ENCODE measurements around the gene OTUB1. TPM values are rescaled to one million over a fixed set of nuclear protein-coding genes. Genes with fewer than 3 reads are reported as not detected.

The OTUB1 gene
- total RNA-seq, 1 donor from 2014 or later, result 51.3 TPM

DNA sequence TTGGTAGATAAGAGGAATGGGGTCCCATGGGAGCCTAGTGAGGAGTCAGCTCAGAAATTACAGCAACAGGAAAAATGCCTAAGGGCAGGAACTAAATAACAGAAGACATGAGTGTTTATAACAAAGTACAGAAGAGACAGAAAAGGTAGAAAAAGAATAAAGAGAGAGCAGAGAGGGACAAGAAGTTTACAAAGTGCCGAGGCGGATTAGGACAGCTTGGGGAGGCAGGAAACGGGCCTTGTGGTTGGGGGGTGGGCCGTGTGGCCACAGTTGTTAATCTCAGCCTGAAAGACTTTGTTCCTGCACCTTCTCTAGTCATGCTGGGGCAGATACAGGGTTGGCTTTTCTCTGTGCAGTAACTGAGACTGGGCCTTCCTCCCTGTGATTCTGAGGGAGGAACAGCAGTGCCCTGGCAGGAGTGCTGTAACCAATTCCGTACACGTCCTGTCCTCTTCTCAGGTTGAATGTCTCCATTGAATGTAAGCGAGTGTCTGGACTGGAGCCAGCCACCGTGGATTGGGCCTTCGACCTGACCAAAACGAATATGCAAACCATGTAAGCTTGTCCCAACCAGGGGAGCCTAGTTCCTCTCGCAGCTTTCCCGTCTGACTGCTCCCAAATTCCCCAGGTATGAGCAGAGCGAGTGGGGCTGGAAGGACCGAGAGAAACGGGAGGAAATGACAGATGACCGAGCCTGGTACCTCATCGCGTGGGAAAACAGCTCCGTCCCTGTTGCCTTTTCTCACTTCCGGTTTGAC lies 34.3 kb upstream of the OTUB1 start:
- Histone ChIP-seq H3K27ac (no peak overlapping the region), H3K79me2 (ENCODE audit: low read depth) (no peaks in the 10 kb centered on the region), H3K4me3 (no peak overlapping the region), H3K36me3 (no peaks in the 10 kb centered on the region), H2AFZ (replicated peaks) (no peak overlapping the region), H3F3A (ENCODE audit: low read depth) (no peaks in the 10 kb centered on the region), H3K4me1 (no peaks in the 10 kb centered on the region), H3K4me2 (no peak overlapping the region), H3K9me3 (ENCODE audit: low read depth) (no peaks in the 10 kb centered on the region), H4K20me1 (ENCODE audit: low read depth) (peaks cover 4% of the 10 kb centered on the region), H3K9ac (no peak overlapping the region), H3K27me3 (no peaks in the 10 kb centered on the region)
- Mint-ChIP-seq H3K27me3 (ENCODE audit: insufficient read depth, low read depth) (peaks cover 9% of the 10 kb centered on the region), H3K9me3 (no peaks in the 10 kb centered on the region), H3K36me3 (peaks cover 29% of the 10 kb centered on the region), H3K4me3 (no peak overlapping the region), H3K4me1 (no peaks in the 10 kb centered on the region), H3K27ac (no peak overlapping the region)
- TF ChIP-seq, protein P1, sequence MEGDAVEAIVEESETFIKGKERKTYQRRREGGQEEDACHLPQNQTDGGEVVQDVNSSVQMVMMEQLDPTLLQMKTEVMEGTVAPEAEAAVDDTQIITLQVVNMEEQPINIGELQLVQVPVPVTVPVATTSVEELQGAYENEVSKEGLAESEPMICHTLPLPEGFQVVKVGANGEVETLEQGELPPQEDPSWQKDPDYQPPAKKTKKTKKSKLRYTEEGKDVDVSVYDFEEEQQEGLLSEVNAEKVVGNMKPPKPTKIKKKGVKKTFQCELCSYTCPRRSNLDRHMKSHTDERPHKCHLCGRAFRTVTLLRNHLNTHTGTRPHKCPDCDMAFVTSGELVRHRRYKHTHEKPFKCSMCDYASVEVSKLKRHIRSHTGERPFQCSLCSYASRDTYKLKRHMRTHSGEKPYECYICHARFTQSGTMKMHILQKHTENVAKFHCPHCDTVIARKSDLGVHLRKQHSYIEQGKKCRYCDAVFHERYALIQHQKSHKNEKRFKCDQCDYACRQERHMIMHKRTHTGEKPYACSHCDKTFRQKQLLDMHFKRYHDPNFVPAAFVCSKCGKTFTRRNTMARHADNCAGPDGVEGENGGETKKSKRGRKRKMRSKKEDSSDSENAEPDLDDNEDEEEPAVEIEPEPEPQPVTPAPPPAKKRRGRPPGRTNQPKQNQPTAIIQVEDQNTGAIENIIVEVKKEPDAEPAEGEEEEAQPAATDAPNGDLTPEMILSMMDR (IDR thresholded peaks at IDR 0.05), result no peak
- no peak for TF ChIP-seq EZH2phosphoT487 (IDR thresholded peaks at IDR 0.05)
- no peak for TF ChIP-seq EZH2 (IDR thresholded peaks at IDR 0.05)
- DNase-seq (ENCODE audit: low spot score), result no peak

DNA sequence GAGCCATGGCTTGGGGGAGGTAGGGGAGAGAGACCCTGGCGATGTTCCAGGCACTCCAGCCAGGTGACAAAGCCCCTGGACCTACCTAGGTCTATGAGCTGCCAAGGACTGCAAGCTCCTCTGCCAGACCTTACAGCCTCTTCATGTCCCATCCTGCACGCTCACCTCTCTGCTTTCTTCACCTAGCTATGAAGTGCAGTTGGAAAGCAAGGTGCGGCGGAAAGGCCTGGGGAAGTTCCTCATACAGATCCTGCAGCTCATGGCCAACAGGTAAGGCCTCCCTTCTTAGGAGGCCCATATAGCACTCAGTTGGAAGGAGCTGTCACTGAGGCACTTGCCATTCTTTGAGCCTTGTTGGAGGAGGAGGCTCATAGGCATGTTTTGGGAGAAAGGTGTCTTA lies 33.7 kb upstream of the OTUB1 start:
- H3F3A ChIP-seq (ENCODE audit: low read depth), result no peaks in the 10 kb centered on the region
- no peaks in the 10 kb centered on the region for H3K4me1 ChIP-seq
- H4K20me1 ChIP-seq (ENCODE audit: low read depth), result peaks cover 4% of the 10 kb centered on the region
- H3K36me3 ChIP-seq, result no peaks in the 10 kb centered on the region
- no peak overlapping the region for H3K4me2 ChIP-seq
- no peaks in the 10 kb centered on the region for H3K79me2 ChIP-seq (ENCODE audit: low read depth)
- H2AFZ ChIP-seq (replicated peaks), result no peak overlapping the region
- peaks cover 8% of the 10 kb centered on the region for H3K27me3 Mint-ChIP-seq (ENCODE audit: insufficient read depth, low read depth)
- H3K9ac ChIP-seq, result no peak overlapping the region
- H3K4me1 Mint-ChIP-seq, result no peaks in the 10 kb centered on the region
- no peaks in the 10 kb centered on the region for H3K27me3 ChIP-seq
- no peaks in the 10 kb centered on the region for H3K9me3 ChIP-seq (ENCODE audit: low read depth)
- no peak for DNase-seq (ENCODE audit: low spot score)
- TF ChIP-seq EZH2 (IDR thresholded peaks at IDR 0.05), result no peak
- no peak for TF ChIP-seq EZH2phosphoT487 (IDR thresholded peaks at IDR 0.05)
- TF ChIP-seq, protein P1 (IDR thresholded peaks at IDR 0.05), result no peak
- H3K4me3 ChIP-seq, result no peak overlapping the region
- H3K36me3 Mint-ChIP-seq, result peaks cover 27% of the 10 kb centered on the region
- H3K4me3 Mint-ChIP-seq, result no peak overlapping the region
- no peak overlapping the region for H3K27ac ChIP-seq
- H3K27ac Mint-ChIP-seq, result no peak overlapping the region
- no peaks in the 10 kb centered on the region for H3K9me3 Mint-ChIP-seq

DNA sequence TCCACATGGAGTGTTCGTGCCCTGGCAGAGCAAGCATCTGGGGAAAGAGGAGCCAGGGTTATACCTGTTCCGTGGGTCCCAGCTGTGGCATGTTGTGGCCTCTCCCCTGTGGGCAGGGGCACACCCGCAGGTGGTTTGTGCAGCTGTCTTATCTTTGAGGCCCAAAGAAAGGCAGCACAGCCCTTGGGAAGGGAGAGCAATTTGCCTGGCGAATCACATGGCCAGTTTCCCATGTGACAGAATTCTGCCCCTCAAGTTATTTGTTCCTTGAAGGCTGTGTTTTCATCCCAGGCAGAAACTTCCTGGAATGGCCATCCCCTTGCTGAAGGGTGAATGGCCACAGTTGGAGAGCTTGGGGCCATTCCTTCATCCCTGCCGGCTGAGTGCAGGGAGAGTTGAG lies 28.2 kb upstream of the OTUB1 start:
- H3K79me2 ChIP-seq (ENCODE audit: low read depth), result no peaks in the 10 kb centered on the region
- H3K27ac Mint-ChIP-seq, result no peak overlapping the region
- H3F3A ChIP-seq (ENCODE audit: low read depth), result no peaks in the 10 kb centered on the region
- no peaks in the 10 kb centered on the region for H3K27me3 ChIP-seq
- peaks cover 6% of the 10 kb centered on the region for H3K27me3 Mint-ChIP-seq (ENCODE audit: insufficient read depth, low read depth)
- H3K4me1 ChIP-seq, result peaks cover 6% of the 10 kb centered on the region
- H3K36me3 ChIP-seq, result no peaks in the 10 kb centered on the region
- H3K4me1 Mint-ChIP-seq, result peaks cover 3% of the 10 kb centered on the region
- peaks cover 8% of the 10 kb centered on the region for H4K20me1 ChIP-seq (ENCODE audit: low read depth)
- no peak overlapping the region for H3K27ac ChIP-seq
- H3K9me3 ChIP-seq (ENCODE audit: low read depth), result no peaks in the 10 kb centered on the region
- no peak for DNase-seq (ENCODE audit: low spot score)
- H3K4me2 ChIP-seq, result no peak overlapping the region
- H3K4me3 Mint-ChIP-seq, result no peak overlapping the region
- no peak for TF ChIP-seq EZH2 (IDR thresholded peaks at IDR 0.05)
- no peak for TF ChIP-seq EZH2phosphoT487 (IDR thresholded peaks at IDR 0.05)
- TF ChIP-seq, protein P1 (IDR thresholded peaks at IDR 0.05), result no peak
- no peak overlapping the region for H3K4me3 ChIP-seq
- no peak overlapping the region for H3K9ac ChIP-seq
- H3K9me3 Mint-ChIP-seq, result no peaks in the 10 kb centered on the region
- H2AFZ ChIP-seq (replicated peaks), result no peak overlapping the region
- peaks cover 17% of the 10 kb centered on the region for H3K36me3 Mint-ChIP-seq
